ENCODE data around the gene SEPTIN6. TPM values are rescaled to one million over a fixed set of nuclear protein-coding genes. Genes with fewer than 3 reads are reported as not detected.
"Not testable (repeated sequence)": the region's sequence is repeated elsewhere in the genome, so short reads cannot be mapped to it uniquely, and the experiment has no call there.

The SEPTIN6 gene
- total RNA-seq, 2 donors from 2014 or later, result 9.3 to 25.5 TPM

- no peak overlapping the region for H3K4me3 ChIP-seq
- no peaks in the 10 kb centered on the region for H3K27me3 ChIP-seq (replicated peaks; ENCODE audit: insufficient read depth)
- no peaks in the 10 kb centered on the region for H3K9me3 ChIP-seq
- H3K27ac ChIP-seq, result no peak overlapping the region
- DNase-seq (ENCODE audit: low spot score) (no peak), ATAC-seq (ENCODE audit: insufficient number of reproducible peaks, low FRiP score, low read depth) (no peak)
- no peak for TF ChIP-seq CTCF (IDR thresholded peaks at IDR 0.05)
- H3K4me1 ChIP-seq (ENCODE audit: control insufficient read depth in 1 of 2, low read depth in 2 of 2), result no peaks in the 10 kb centered on the region
- no peaks in the 10 kb centered on the region for H3K36me3 ChIP-seq
These were observed 15.9 kb downstream of the SEPTIN6 start for GRCh38 chrX:119676949-119677653.

GRCh38 chrX:119673336-119673735 lies 19.6 kb downstream of the SEPTIN6 start:
- H3K9me3 ChIP-seq, result no peaks in the 10 kb centered on the region
- H3K4me1 ChIP-seq (ENCODE audit: control insufficient read depth in 1 of 2, low read depth in 2 of 2), result no peaks in the 10 kb centered on the region
- H3K27me3 ChIP-seq (replicated peaks; ENCODE audit: insufficient read depth), result no peaks in the 10 kb centered on the region
- no peaks in the 10 kb centered on the region for H3K36me3 ChIP-seq
- DNase-seq (ENCODE audit: low spot score), result no peak
- ATAC-seq (ENCODE audit: insufficient number of reproducible peaks, low FRiP score, low read depth), result no peak
- TF ChIP-seq CTCF (IDR thresholded peaks at IDR 0.05), result no peak
- H3K4me3 ChIP-seq, result no peak overlapping the region
- no peak overlapping the region for H3K27ac ChIP-seq

GRCh38 chrX:119672426-119672825 lies 20.5 kb downstream of the SEPTIN6 start:
- no peaks in the 10 kb centered on the region for H3K27me3 ChIP-seq (replicated peaks; ENCODE audit: insufficient read depth)
- H3K36me3 ChIP-seq, result no peaks in the 10 kb centered on the region
- no peaks in the 10 kb centered on the region for H3K9me3 ChIP-seq
- no peak overlapping the region for H3K27ac ChIP-seq
- H3K4me1 ChIP-seq (ENCODE audit: control insufficient read depth in 1 of 2, low read depth in 2 of 2), result no peaks in the 10 kb centered on the region
- ATAC-seq (ENCODE audit: insufficient number of reproducible peaks, low FRiP score, low read depth) (no peak), DNase-seq (ENCODE audit: low spot score) (no peak)
- no peak overlapping the region for H3K4me3 ChIP-seq
- TF ChIP-seq CTCF (IDR thresholded peaks at IDR 0.05), result no peak

- Histone ChIP-seq H3K27me3 (replicated peaks; ENCODE audit: insufficient read depth) (no peaks in the 10 kb centered on the region), H3K27ac (no peak overlapping the region), H3K9me3 (no peaks in the 10 kb centered on the region), H3K36me3 (no peaks in the 10 kb centered on the region), H3K4me1 (ENCODE audit: control insufficient read depth in 1 of 2, low read depth in 2 of 2) (no peaks in the 10 kb centered on the region), H3K4me3 (no peak overlapping the region)
- DNase-seq (ENCODE audit: low spot score) (no peak), ATAC-seq (ENCODE audit: insufficient number of reproducible peaks, low FRiP score, low read depth) (no peak)
- no peak for TF ChIP-seq CTCF (IDR thresholded peaks at IDR 0.05)
These were observed 23.4 kb downstream of the SEPTIN6 start for GRCh38 chrX:119669424-119670037.

- ATAC-seq (ENCODE audit: insufficient number of reproducible peaks, low FRiP score, low read depth) (no peak), DNase-seq (ENCODE audit: low spot score) (no peak)
- Histone ChIP-seq H3K4me1 (ENCODE audit: control insufficient read depth in 1 of 2, low read depth in 2 of 2) (no peaks in the 10 kb centered on the region), H3K9me3 (no peaks in the 10 kb centered on the region), H3K4me3 (no peak overlapping the region), H3K27me3 (replicated peaks; ENCODE audit: insufficient read depth) (no peaks in the 10 kb centered on the region), H3K27ac (no peak overlapping the region), H3K36me3 (no peaks in the 10 kb centered on the region)
- TF ChIP-seq CTCF (IDR thresholded peaks at IDR 0.05), result no peak
These were observed 25.7 kb downstream of the SEPTIN6 start for GRCh38 chrX:119667111-119667878.

- not testable (repeated sequence) for H3K4me3 ChIP-seq; H3K27ac ChIP-seq; H3K9me3 ChIP-seq; DNase-seq (ENCODE audit: low spot score); ATAC-seq (ENCODE audit: insufficient number of reproducible peaks, low FRiP score, low read depth); H3K27me3 ChIP-seq (replicated peaks; ENCODE audit: insufficient read depth); H3K4me1 ChIP-seq (ENCODE audit: control insufficient read depth in 1 of 2, low read depth in 2 of 2); H3K36me3 ChIP-seq
These were observed 28.1 kb downstream of the SEPTIN6 start for GRCh38 chrX:119664877-119665276.

Data from thoracic aorta (tissue), 2 donors.